Activated T-helper 1 cell treated with anti-CD3 and anti-CD28 coated beads, Interleukin-2, amount 50 U/mL, for 16 hours (primary cell): ENCODE data around the gene CAMK1D.
"Not testable (repeated sequence)": the region's sequence is repeated elsewhere in the genome, so short reads cannot be mapped to it uniquely, and the experiment has no call there.

Source experiments
- DNase-seq, 2 donors: peaks; one replicate each; pipeline ENCODE4 v3.0.0-alpha.2; 2020; ENCODE audit warnings: low read depth in 1 of 2, low spot score in 1 of 2

Gene CAMK1D

GRCh38 chr10:12491491-12491890 is 142.1 kb downstream of the CAMK1D start:
- DNase-seq = no peak

GRCh38 chr10:12492016-12492415 is 142.7 kb downstream of the CAMK1D start:
- DNase-seq = no peak

GRCh38 chr10:12497046-12497445 is 147.7 kb downstream of the CAMK1D start:
- not testable (repeated sequence) for DNase-seq

GRCh38 chr10:12499076-12499986 is 150.0 kb downstream of the CAMK1D start:
- no peak for DNase-seq

GRCh38 chr10:12500381-12501303 is 151.3 kb downstream of the CAMK1D start:
- DNase-seq = no peak

GRCh38 chr10:12501324-12501723 is 152.0 kb downstream of the CAMK1D start:
- DNase-seq = no peak

GRCh38 chr10:12501841-12502525 is 152.6 kb downstream of the CAMK1D start:
- DNase-seq = no peak

GRCh38 chr10:12502526-12503274 is 153.4 kb downstream of the CAMK1D start:
- no peak for DNase-seq

- DNase-seq = no peak
These were observed 154.0 kb downstream of the CAMK1D start for GRCh38 chr10:12503311-12503710.

- DNase-seq = no peak
These were observed 154.8 kb downstream of the CAMK1D start for GRCh38 chr10:12504176-12504575.

- DNase-seq = no peak
These were observed 155.3 kb downstream of the CAMK1D start for GRCh38 chr10:12504628-12505027.

- no peak for DNase-seq
These were observed 156.3 kb downstream of the CAMK1D start for GRCh38 chr10:12505683-12506082.

GRCh38 chr10:12507165-12507850 is 158.0 kb downstream of the CAMK1D start:
- no peak for DNase-seq

GRCh38 chr10:12508165-12508564 is 158.8 kb downstream of the CAMK1D start:
- no peak for DNase-seq

GRCh38 chr10:12509016-12509793 is 159.9 kb downstream of the CAMK1D start:
- no peak for DNase-seq

- no peak for DNase-seq
These were observed 160.4 kb downstream of the CAMK1D start for GRCh38 chr10:12509794-12510100.

- DNase-seq = no peak
These were observed 161.2 kb downstream of the CAMK1D start for GRCh38 chr10:12510501-12510941.

- no peak for DNase-seq
These were observed 161.6 kb downstream of the CAMK1D start for GRCh38 chr10:12510984-12511383.

- DNase-seq = no peak
These were observed 162.3 kb downstream of the CAMK1D start for GRCh38 chr10:12511651-12512050.
